ENCODE measurements around the gene ANK3.

DNA sequence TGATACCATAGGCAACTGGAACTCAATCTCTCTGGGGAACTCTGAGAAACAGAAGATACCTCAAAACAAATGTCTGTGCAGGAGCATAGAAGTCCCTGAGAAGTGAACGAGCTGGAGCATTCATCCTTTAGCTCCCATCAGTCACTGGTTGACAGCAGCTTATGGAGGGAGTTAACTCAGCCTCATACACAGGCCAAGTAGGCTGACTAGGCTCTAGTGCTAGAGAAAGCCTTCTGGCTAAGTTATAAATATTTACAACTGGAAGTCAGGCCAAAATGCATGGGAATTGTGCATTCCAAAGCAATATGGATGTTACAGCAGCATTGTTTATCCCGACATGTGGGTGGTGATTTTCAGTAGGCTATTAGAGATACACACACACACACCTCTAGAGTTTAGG, 66.5 kb downstream of the ANK3 start:
- TF ChIP-seq, protein P1, sequence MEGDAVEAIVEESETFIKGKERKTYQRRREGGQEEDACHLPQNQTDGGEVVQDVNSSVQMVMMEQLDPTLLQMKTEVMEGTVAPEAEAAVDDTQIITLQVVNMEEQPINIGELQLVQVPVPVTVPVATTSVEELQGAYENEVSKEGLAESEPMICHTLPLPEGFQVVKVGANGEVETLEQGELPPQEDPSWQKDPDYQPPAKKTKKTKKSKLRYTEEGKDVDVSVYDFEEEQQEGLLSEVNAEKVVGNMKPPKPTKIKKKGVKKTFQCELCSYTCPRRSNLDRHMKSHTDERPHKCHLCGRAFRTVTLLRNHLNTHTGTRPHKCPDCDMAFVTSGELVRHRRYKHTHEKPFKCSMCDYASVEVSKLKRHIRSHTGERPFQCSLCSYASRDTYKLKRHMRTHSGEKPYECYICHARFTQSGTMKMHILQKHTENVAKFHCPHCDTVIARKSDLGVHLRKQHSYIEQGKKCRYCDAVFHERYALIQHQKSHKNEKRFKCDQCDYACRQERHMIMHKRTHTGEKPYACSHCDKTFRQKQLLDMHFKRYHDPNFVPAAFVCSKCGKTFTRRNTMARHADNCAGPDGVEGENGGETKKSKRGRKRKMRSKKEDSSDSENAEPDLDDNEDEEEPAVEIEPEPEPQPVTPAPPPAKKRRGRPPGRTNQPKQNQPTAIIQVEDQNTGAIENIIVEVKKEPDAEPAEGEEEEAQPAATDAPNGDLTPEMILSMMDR (IDR thresholded peaks at IDR 0.05): no peak
- TF ChIP-seq POLR2A (IDR thresholded peaks at IDR 0.05): no peak

All from testis (tissue), 2 donors.